Measurements from ENCODE around the gene BLOC1S1. TPM values are rescaled to one million over a fixed set of nuclear protein-coding genes. Genes with fewer than 3 reads are reported as not detected.

Gene BLOC1S1
- total and polyA plus RNA-seq, 10 of the 15 experiments (the other 5 are each of a cell fraction or from before 2014, with no cell fraction given) = 126 to 285 (median 166) TPM

DNA sequence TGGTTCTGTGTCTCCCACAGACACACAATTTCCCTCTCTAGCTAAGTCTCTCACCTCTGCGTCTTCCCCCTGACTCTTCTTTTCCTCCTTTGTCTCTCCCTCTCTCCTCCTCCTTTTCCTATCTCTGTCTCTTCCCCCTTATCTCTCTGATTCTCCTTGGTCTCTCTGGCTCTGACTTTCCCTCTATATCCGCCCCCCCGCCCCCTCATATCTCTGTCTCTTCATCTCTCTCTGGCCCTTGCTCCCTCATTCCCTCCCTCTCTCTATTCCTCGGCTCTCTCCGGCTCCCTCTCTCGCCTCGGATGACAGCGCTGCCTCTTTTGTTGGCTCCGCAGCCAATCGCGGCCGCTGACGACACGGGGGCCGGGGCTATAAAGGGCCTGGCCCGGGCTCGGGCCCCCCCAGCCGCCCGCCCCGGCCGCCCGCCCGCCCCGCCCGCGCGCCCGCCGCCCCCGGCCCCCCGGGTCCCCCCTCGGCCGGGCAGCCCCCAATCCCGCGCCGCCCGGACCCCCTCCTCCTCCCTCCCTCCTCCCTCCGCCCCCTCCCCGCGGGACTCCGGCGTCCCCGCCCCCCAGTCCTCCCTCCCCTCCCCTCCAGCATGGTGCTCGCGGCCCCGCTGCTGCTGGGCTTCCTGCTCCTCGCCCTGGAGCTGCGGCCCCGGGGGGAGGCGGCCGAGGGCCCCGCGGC is 27.0 kb downstream of the BLOC1S1 start, which contains the start of gene GDF11:
GDF11 (plus strand) TSS at position 404 of the 687 bp plus-strand sequence; CDS start at position 599, 195 bp downstream.
- ChIA-PET RAD21 (ENCODE audit: unreplicated experiment) (interaction anchor here (0.6 to 2.9 kb wide), 12 partner anchors 13 to 447 kb away, joined by 3 to 12 read pairs (median 4); partner anchors contain the start of genes CD63, DNAJC14, ORMDL2 and PA2G4), CTCF (interaction anchor here (0.6 to 6.5 kb wide), 17 partner anchors 9 to 298 kb away, joined by 3 to 80 read pairs (median 4); partner anchors contain the start of genes DNAJC14, ORMDL2, PYM1 and SARNP), POLR2A (interaction anchor here (0.6 to 5.7 kb wide), 9 partner anchors 12 to 375 kb away, joined by 3 to 38 read pairs (median 4); partner anchors contain the start of genes DNAJC14, ORMDL2, RAB5B and SARNP), SMC1A (ENCODE audit: uncharacterized antibody, unreplicated experiment) (interaction anchor here (0.9 to 2.9 kb wide), 5 partner anchors 11 to 185 kb away, joined by 3 to 21 read pairs (median 4); partner anchors contain the start of genes ORMDL2, PYM1 and SARNP)
- Histone ChIP-seq H3K36me3 (ENCODE audit: control insufficient read depth in 2 of 2, insufficient read depth in 2 of 2, low read length in 1 of 2) (no peaks in the 10 kb centered on the region), H3K27ac (ENCODE audit: control insufficient read depth, insufficient read depth) (peak within 1 kb of the TSS; percentile 7; the same call in 1 of the 2 replicates), H3K27me3 (replicated peaks in 1 of 2; ENCODE audit: control insufficient read depth in 2 of 2, insufficient read depth in 2 of 2, low read length in 1 of 2) (no peaks in the 10 kb centered on the region), H3K4me2 (ENCODE audit: control insufficient read depth, insufficient read depth) (peak within 1 kb of the TSS; percentile 78), H3K9ac (ENCODE audit: control insufficient read depth, insufficient read depth, low read length) (peak within 1 kb of the TSS; percentile 49; the same call in 1 of the 2 replicates), H4K20me1 (ENCODE audit: control insufficient read depth, insufficient read depth) (no peaks in the 10 kb centered on the region), H3K4me3 (peak within 1 kb of the TSS; percentile 82), H3K79me2 (ENCODE audit: control insufficient read depth, insufficient read depth, low read length) (peaks cover 2% of the 10 kb centered on the region), H3K9me3 (replicated peaks; ENCODE audit: control insufficient read depth, insufficient read depth, low read length) (no peaks in the 10 kb centered on the region), H2AFZ (ENCODE audit: control insufficient read depth, low read depth, low read length) (peak within 1 kb of the TSS; percentile 73), H3K4me1 (ENCODE audit: control insufficient read depth, insufficient read depth, low read length) (peaks cover 8% of the 10 kb centered on the region)
- 3% methylated on average over 16 of the region's 53 CpGs for WGBS (ENCODE audit: insufficient coverage, insufficient replicate concordance, low lambda C conversion rate, missing lambda C conversion rate)
- in situ Hi-C loops (cut with MboI) = no loop called here
- DNase-seq (ENCODE audit: low read depth, low spot score) = no peak
- no TSS peak for BruUV-seq (replicated peaks)
- intact Hi-C loops (cut with micrococcal nuclease; ENCODE audit: unreplicated experiment) = no loop called here
- no peak for FAIRE-seq
- peak; percentile 32 for ATAC-seq
- TF ChIP-seq ATF7 (IDR thresholded peaks at IDR 0.05; ENCODE audit: low read depth) (peak; percentile 30; the same call in 1 of the 2 replicates), CREM (IDR thresholded peaks at IDR 0.05; ENCODE audit: low read depth) (peak; percentile 39; the same call in 1 of the 2 replicates), MAX (IDR thresholded peaks at IDR 0.05; ENCODE audit: low read depth, low read length) (0 out of 2 replicates have a peak, but pooled peaks have one; percentile 14), NFXL1 (IDR thresholded peaks at IDR 0.05; ENCODE audit: borderline replicate concordance) (no peak), NBN (IDR thresholded peaks at IDR 0.05) (peak; percentile 86), CREB1 (IDR thresholded peaks at IDR 0.05; ENCODE audit: low read depth) (0 out of 2 replicates have a peak, but pooled peaks have one; percentile 57), BMI1 (IDR thresholded peaks at IDR 0.05; ENCODE audit: borderline replicate concordance) (peak; percentile 51; the same call in 1 of the 2 replicates), RELB (IDR thresholded peaks at IDR 0.05; ENCODE audit: low read depth) (peak; percentile 59; the same call in 1 of the 2 replicates), SRF (IDR thresholded peaks at IDR 0.05; ENCODE audit: low read depth in 2 of 2, low read length in 2 of 2) (no peak), ZBED1 (IDR thresholded peaks at IDR 0.05; ENCODE audit: borderline replicate concordance) (no peak), NR2C2 (IDR thresholded peaks at IDR 0.05; ENCODE audit: borderline replicate concordance, control insufficient read depth, insufficient read length, low read depth) (no peak), HDGF (IDR thresholded peaks at IDR 0.05) (peak; percentile 83), MTA2 (IDR thresholded peaks at IDR 0.05; ENCODE audit: low read depth) (peak; percentile 46; the same call in 1 of the 2 replicates), SMAD1 (IDR thresholded peaks at IDR 0.05; ENCODE audit: low read depth, partially characterized antibody) (peak; percentile 69)
- TF ChIP-seq, protein P1, sequence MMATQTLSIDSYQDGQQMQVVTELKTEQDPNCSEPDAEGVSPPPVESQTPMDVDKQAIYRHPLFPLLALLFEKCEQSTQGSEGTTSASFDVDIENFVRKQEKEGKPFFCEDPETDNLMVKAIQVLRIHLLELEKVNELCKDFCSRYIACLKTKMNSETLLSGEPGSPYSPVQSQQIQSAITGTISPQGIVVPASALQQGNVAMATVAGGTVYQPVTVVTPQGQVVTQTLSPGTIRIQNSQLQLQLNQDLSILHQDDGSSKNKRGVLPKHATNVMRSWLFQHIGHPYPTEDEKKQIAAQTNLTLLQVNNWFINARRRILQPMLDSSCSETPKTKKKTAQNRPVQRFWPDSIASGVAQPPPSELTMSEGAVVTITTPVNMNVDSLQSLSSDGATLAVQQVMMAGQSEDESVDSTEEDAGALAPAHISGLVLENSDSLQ (IDR thresholded peaks at IDR 0.05) = 0 out of 2 replicates have a peak, but pooled peaks have one; percentile 10
- TF ChIP-seq, protein P2, sequence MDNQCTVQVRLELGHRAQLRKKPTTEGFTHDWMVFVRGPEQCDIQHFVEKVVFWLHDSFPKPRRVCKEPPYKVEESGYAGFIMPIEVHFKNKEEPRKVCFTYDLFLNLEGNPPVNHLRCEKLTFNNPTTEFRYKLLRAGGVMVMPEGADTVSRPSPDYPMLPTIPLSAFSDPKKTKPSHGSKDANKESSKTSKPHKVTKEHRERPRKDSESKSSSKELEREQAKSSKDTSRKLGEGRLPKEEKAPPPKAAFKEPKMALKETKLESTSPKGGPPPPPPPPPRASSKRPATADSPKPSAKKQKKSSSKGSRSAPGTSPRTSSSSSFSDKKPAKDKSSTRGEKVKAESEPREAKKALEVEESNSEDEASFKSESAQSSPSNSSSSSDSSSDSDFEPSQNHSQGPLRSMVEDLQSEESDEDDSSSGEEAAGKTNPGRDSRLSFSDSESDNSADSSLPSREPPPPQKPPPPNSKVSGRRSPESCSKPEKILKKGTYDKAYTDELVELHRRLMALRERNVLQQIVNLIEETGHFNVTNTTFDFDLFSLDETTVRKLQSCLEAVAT (IDR thresholded peaks at IDR 0.05) = peak; percentile 67

Measured in GM12878 (cell line).